GM12873 (cell line): ENCODE measurements around the gene SDCCAG8.

Source experiments
- TF ChIP-seq, protein P1 (sequence below): IDR thresholded peaks from 2 replicates; pipeline ENCODE4 v1.5.1; 2012; ENCODE audit warnings: low read depth, mild to moderate bottlenecking, moderate library complexity, low read length, control low read depth; ENCODE audit not compliant: insufficient read depth; ENCODE audit errors: missing control alignments

SDCCAG8 gene

DNA sequence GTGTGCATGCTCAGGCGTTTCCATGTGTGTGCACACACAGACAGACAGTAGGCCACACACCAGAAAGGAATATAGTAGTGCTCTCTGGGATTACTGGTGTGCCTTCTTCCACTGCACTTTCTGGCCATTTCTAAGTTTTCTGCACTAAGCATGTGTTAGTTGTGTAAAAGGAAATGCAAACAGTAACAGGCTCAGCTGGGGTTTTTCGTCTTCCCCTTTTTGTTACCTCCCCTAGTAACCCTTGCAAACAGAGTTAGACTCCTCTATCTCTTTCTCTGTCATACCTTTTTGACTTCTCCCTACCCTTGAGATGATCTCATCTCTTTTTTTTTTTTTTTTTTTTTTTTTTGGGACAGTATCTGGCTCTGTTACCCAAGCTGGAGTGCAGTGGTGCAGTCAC is 196.3 kb downstream of the SDCCAG8 start:
- TF ChIP-seq, protein P1, sequence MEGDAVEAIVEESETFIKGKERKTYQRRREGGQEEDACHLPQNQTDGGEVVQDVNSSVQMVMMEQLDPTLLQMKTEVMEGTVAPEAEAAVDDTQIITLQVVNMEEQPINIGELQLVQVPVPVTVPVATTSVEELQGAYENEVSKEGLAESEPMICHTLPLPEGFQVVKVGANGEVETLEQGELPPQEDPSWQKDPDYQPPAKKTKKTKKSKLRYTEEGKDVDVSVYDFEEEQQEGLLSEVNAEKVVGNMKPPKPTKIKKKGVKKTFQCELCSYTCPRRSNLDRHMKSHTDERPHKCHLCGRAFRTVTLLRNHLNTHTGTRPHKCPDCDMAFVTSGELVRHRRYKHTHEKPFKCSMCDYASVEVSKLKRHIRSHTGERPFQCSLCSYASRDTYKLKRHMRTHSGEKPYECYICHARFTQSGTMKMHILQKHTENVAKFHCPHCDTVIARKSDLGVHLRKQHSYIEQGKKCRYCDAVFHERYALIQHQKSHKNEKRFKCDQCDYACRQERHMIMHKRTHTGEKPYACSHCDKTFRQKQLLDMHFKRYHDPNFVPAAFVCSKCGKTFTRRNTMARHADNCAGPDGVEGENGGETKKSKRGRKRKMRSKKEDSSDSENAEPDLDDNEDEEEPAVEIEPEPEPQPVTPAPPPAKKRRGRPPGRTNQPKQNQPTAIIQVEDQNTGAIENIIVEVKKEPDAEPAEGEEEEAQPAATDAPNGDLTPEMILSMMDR = no peak

GRCh38 chr1:243454328-243454997 is 198.6 kb downstream of the SDCCAG8 start:
- TF ChIP-seq, protein P1 = no peak

DNA sequence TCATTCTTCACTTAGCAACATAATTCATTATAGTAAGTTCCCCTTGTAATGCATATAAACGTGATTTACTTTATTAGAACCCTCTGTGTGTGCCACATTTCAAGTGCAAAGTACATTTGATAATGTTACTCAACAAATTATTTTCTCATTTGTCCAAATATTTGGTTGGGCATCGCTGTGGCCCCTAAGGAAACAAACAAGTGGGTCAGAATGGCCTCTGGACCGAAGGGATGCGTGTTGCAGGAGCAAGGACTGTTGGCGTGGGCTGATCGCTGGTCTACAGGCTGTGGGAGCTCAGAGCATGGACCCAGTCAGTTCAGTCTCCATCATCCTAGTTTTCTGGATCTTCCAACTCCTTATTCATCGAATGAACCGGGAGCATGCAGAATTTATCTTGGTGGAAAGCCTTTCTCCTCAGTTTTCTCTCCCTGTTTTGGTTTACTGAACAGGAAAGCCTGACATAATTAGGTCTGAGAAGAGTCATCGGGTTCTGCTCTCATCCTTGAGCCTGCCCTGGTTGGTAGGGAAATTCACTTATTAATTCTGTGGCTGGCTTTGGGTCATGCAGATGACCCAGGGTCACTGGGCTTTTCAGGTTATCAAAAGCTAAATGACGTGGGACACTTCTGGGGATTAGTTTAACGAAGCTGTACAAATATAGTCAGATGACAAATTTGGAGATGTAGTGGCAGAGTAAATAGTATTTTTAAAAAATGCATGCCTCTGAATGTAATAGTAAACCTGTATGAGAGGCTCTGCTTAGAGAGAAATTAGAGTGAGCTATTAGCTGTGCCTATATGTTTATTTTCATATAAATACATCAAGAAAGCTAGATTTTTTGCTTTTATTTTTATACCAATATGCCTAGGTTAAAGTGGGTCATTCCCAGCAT is 200.2 kb downstream of the SDCCAG8 start:
- TF ChIP-seq, protein P1 = no peak

GRCh38 chr1:243457363-243457982 is 201.6 kb downstream of the SDCCAG8 start:
- TF ChIP-seq, protein P1 = no peak

- TF ChIP-seq, protein P1 = no peak
These were observed 203.2 kb downstream of the SDCCAG8 start for GRCh38 chr1:243459059-243459458.

DNA sequence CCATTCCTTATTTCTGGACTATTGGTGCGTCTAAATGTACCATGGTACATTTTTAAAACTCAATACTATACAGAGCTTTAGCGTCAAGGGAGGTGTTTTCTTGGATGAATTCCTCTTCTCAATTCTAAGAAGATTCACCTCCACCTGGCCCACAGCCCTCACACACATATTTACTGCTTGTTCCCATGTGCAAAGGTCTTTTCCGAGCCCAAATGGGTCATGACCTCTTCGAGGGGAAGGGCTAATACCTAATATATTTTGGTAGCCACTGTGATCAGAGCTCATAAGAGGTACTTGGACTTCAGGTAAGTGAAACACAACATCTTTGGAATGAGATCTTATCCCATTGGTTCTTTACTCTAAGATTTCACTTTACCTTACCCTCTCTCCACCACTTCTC is 205.9 kb downstream of the SDCCAG8 start:
- TF ChIP-seq, protein P1 = no peak
